LNCaP clone FGC (cell line): ENCODE data around the gene RDX.

Source experiments
- DNase-seq: peaks from one replicate; pipeline ENCODE4 v3.0.0-alpha.2; 2011; ENCODE audit warnings: low read depth
- H3K4me3 ChIP-seq: 2 replicates; pipeline ENCODE4 v1.5.1; 2011; ENCODE audit warnings: mild to moderate bottlenecking, low read depth, low read length, control low read depth
- CTCF ChIP-seq: IDR thresholded peaks from 2 replicates; pipeline ENCODE4 v1.5.1; 2012; ENCODE audit warnings: mild to moderate bottlenecking; ENCODE audit not compliant: control insufficient read depth, insufficient read depth; ENCODE audit errors: extremely low read depth

The RDX gene

GRCh38 chr11:110336054-110336453 lies 39.6 kb upstream of the RDX start:
- TF ChIP-seq CTCF = no peak
- DNase-seq = no peak
- H3K4me3 ChIP-seq = no peak overlapping the region

- no peak for DNase-seq
- H3K4me3 ChIP-seq = no peak overlapping the region
- no peak for TF ChIP-seq CTCF
These were observed 38.9 kb upstream of the RDX start for GRCh38 chr11:110335358-110335757.

- no peak overlapping the region for H3K4me3 ChIP-seq
- no peak for DNase-seq
- no peak for TF ChIP-seq CTCF
These were observed 35.2 kb upstream of the RDX start for GRCh38 chr11:110331626-110332025.

- DNase-seq = no peak
- TF ChIP-seq CTCF = no peak
- H3K4me3 ChIP-seq = no peak overlapping the region
These were observed 33.0 kb upstream of the RDX start for GRCh38 chr11:110329445-110329844.

GRCh38 chr11:110327508-110327907 lies 31.1 kb upstream of the RDX start:
- no peak for DNase-seq
- TF ChIP-seq CTCF = no peak
- no peak overlapping the region for H3K4me3 ChIP-seq

GRCh38 chr11:110323786-110324185 lies 27.4 kb upstream of the RDX start:
- DNase-seq = no peak
- H3K4me3 ChIP-seq = no peak overlapping the region
- no peak for TF ChIP-seq CTCF

- TF ChIP-seq CTCF = no peak
- no peak overlapping the region for H3K4me3 ChIP-seq
- DNase-seq = no peak
These were observed 23.1 kb upstream of the RDX start for GRCh38 chr11:110319501-110319900.
